B cell (primary cell): ENCODE measurements around the gene PLCXD3. TPM values are rescaled to one million over a fixed set of nuclear protein-coding genes. Genes with fewer than 3 reads are reported as not detected.

ENCODE experiments used
- ATAC-seq: fragments of 200-7000 bp; cut with Tn5 transposase; one replicate; pipeline ENCODE4 v1.10.0; 2021; ENCODE audit warnings: low read depth, mild to moderate bottlenecking, moderate number of reproducible peaks, moderate library complexity
- CTCF ChIA-PET: fragments of 350-600 bp; sonication (Branson Sonifier 250); formaldehyde crosslinking; loops from one replicate; lab custom pipeline; 2021; ENCODE audit warnings: antibody characterized with exemption, inconsistent platforms; lab: Charles Lee
- POLR2A ChIA-PET: fragments of 350-600 bp; sonication (Branson Sonifier 250); formaldehyde crosslinking; loops from one replicate; lab custom pipeline; 2021; ENCODE audit warnings: antibody characterized with exemption; lab: Charles Lee
- DNase-seq: peaks from one replicate; pipeline ENCODE4 v3.0.0; 2013
- H2AFZ ChIP-seq: 2 replicates; pipeline ENCODE4 v1.6.1; 2012; ENCODE audit warnings: mild to moderate bottlenecking, low read depth, low read length; ENCODE audit not compliant: insufficient read depth, poor library complexity, severe bottlenecking
- H3K27ac ChIP-seq, 2 donors: 1 replicate in 1 of 2; 2 replicates in 1 of 2; pipeline ENCODE4 v1.5.1; 2012 to 2013; ENCODE audit warnings: low read length in 2 of 2, mild to moderate bottlenecking in 2 of 2, moderate library complexity in 1 of 2
- H3K27me3 ChIP-seq, 4 experiments: fragments of 200-600 bp in 1 of 4; sonication (generic) in 1 of 4; replicated peaks in 1 of 4; 1 replicate in 2 of 4; 2 replicates in 2 of 4; pipeline versions ENCODE4 v1.6.1 to v1.7.0; 2013 to 2016; ENCODE audit warnings: low read length in 3 of 4, mild to moderate bottlenecking in 2 of 4, mixed read lengths in 1 of 4, moderate library complexity in 1 of 4; ENCODE audit not compliant: insufficient read depth in 4 of 4, control insufficient read depth in 3 of 4; ENCODE audit errors: control extremely low read depth in 1 of 4
- H3K36me3 ChIP-seq, 2 experiments: replicated peaks in 1 of 2; 1 replicate in 1 of 2; 2 replicates in 1 of 2; pipeline versions ENCODE4 v1.6.1 to v1.7.1; 2013; ENCODE audit warnings: low read length in 1 of 2; ENCODE audit not compliant: insufficient read depth in 2 of 2, control insufficient read depth in 1 of 2; ENCODE audit errors: control extremely low read depth in 1 of 2, extremely low read depth in 1 of 2
- H3K4me1 ChIP-seq, 2 donors: fragments of 200-600 bp in 1 of 2; sonication (generic) in 1 of 2; 1 replicate in 1 of 2; 2 replicates in 1 of 2; pipeline versions ENCODE4 v1.5.1 to v1.6.1; 2013 to 2017; ENCODE audit warnings: low read length in 2 of 2; ENCODE audit not compliant: control insufficient read depth in 2 of 2, insufficient read depth in 2 of 2
- H3K4me2 ChIP-seq: replicated peaks from 2 replicates; pipeline ENCODE3; 2012; ENCODE audit warnings: mild to moderate bottlenecking, low read depth, low read length; ENCODE audit not compliant: poor library complexity, severe bottlenecking
- H3K4me3 ChIP-seq, 5 experiments: fragments of 200-600 bp in 1 of 5; sonication (generic) in 1 of 5; 1 replicate in 3 of 5; 2 replicates in 2 of 5; pipeline versions ENCODE4 v1.5.1 to v1.7.0; 2011 to 2016; ENCODE audit warnings: low read length in 4 of 5, mild to moderate bottlenecking in 4 of 5, low read depth in 2 of 5, control low read depth in 1 of 5, moderate library complexity in 1 of 5; ENCODE audit not compliant: insufficient read depth in 1 of 5; ENCODE audit errors: control extremely low read depth in 1 of 5, extremely low read depth in 1 of 5
- H3K79me2 ChIP-seq: fragments of 200-600 bp; sonication (generic); one replicate; pipeline ENCODE4 v1.6.0; 2016; ENCODE audit warnings: low read length; ENCODE audit not compliant: control insufficient read depth, insufficient read depth
- H3K9ac ChIP-seq: fragments of 200-600 bp; sonication (generic); 2 replicates; pipeline ENCODE4 v1.6.1; 2017; ENCODE audit warnings: mild to moderate bottlenecking, low read length, moderate library complexity
- H3K9me3 ChIP-seq, 3 donors: one replicate each; pipeline versions ENCODE4 v1.6.1 to v1.7.1; 2013; ENCODE audit warnings: low read length in 2 of 3; ENCODE audit not compliant: control insufficient read depth in 2 of 3, insufficient read depth in 1 of 3; ENCODE audit errors: control extremely low read depth in 1 of 3
- H4K20me1 ChIP-seq: 2 replicates; pipeline ENCODE4 v1.6.0; 2012; ENCODE audit warnings: mild to moderate bottlenecking, low read length; ENCODE audit not compliant: insufficient read depth, control insufficient read depth, poor library complexity, severe bottlenecking
- H3K27ac Mint-ChIP-seq: one replicate; pipeline ENCODE4 v1.8.0; 2021; ENCODE audit warnings: mixed read lengths
- H3K27me3 Mint-ChIP-seq: one replicate; pipeline ENCODE4 v1.8.0; 2021; ENCODE audit warnings: mixed read lengths
- H3K4me1 Mint-ChIP-seq: one replicate; pipeline ENCODE4 v1.8.0; 2021; ENCODE audit warnings: mixed read lengths
- H3K4me3 Mint-ChIP-seq: one replicate; pipeline ENCODE4 v1.8.0; 2021; ENCODE audit warnings: mixed read lengths
- H3K9me3 Mint-ChIP-seq: one replicate; pipeline ENCODE4 v1.8.0; 2022; ENCODE audit warnings: mixed read lengths; ENCODE audit not compliant: insufficient read depth
- EZH2 ChIP-seq: IDR thresholded peaks from 2 replicates; pipeline ENCODE4 v1.6.1; 2012; ENCODE audit warnings: borderline replicate concordance, low read depth, mild to moderate bottlenecking, moderate library complexity, low read length; ENCODE audit not compliant: insufficient read depth, poor library complexity, severe bottlenecking
- WGBS: methylation state at CpG from one replicate; pipeline ENCODE4 v1.1.5; 2013; ENCODE audit warnings: missing lambda C conversion rate; ENCODE audit not compliant: insufficient coverage; 5-methylcytosine and 5-hydroxymethylcytosine counted together
- intact Hi-C: fragments of 100-400 bp; cut with micrococcal nuclease; formaldehyde crosslinking; loops from one replicate; pipeline ENCODE4 v1.10.0; 2022
- polyA plus RNA-seq: library from polyadenylated mRNA; depleted of rRNA; stranded (reverse); fragments of >200 nt; gene quantifications from 2 replicates; pipeline ENCODE4 v1.2.3, GENCODE V29; 2012
- total RNA-seq, 2 donors: library from RNA; stranded (reverse); fragments of 120-200 nt in 1 of 2; gene quantifications; 1 replicate in 1 of 2; 2 replicates in 1 of 2; pipeline versions ENCODE4 v1.2.3 to v1.2.4, GENCODE V29; 2013 to 2022
- TF ChIP-seq, protein P1 (sequence below): fragments of 200-600 bp; IDR thresholded peaks from one replicate; pipeline ENCODE4 v1.8.0; 2022; ENCODE audit warnings: antibody characterized with exemption, mild to moderate bottlenecking

PLCXD3 gene
- total and polyA plus RNA-seq, 2 donors (not counting 1 experiment from before 2014, with no cell fraction given) = not detected

DNA sequence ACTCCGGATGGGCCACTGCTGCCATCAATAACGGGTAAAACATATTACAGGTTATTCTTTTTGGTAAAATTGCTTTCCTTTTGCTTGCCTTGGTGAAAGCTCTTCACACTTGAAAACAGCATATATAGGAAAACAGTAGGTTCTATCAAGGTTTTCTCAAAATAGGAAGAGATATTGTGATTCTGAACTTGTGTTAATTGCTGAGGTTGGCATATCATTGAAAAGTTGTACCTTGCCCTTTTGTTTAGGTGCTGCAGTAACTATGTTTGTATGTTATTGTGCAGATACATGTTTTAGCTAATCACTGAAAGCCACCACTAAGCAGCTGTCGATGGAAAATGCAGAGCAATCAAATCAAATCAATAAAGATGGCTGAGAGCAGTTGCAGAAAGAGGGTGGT is 219.1 kb downstream of the PLCXD3 start:
- Mint-ChIP-seq H3K27me3 (no peaks in the 10 kb centered on the region), H3K4me1 (no peaks in the 10 kb centered on the region), H3K9me3 (peaks cover 4% of the 10 kb centered on the region), H3K27ac (no peak overlapping the region), H3K4me3 (no peak overlapping the region)
- WGBS = 86% methylated on average over 3 of the region's 3 CpGs
- Histone ChIP-seq H3K4me3 (no peak overlapping the region), H4K20me1 (no peaks in the 10 kb centered on the region), H3K9ac (no peak overlapping the region), H3K36me3 (no peaks in the 10 kb centered on the region), H3K27me3 (no peaks in the 10 kb centered on the region), H2AFZ (no peak overlapping the region), H3K79me2 (no peaks in the 10 kb centered on the region), H3K4me1 (no peaks in the 10 kb centered on the region), H3K9me3 (peaks cover 0 to 15% (median 0%) of the 10 kb centered on the region in 3 donors), H3K4me2 (no peak overlapping the region), H3K27ac (no peak overlapping the region)
- intact Hi-C loops = no loop called here
- CTCF ChIA-PET = no interaction called here
- no peak for DNase-seq
- POLR2A ChIA-PET = no interaction called here
- no peak for TF ChIP-seq EZH2
- TF ChIP-seq, protein P1, sequence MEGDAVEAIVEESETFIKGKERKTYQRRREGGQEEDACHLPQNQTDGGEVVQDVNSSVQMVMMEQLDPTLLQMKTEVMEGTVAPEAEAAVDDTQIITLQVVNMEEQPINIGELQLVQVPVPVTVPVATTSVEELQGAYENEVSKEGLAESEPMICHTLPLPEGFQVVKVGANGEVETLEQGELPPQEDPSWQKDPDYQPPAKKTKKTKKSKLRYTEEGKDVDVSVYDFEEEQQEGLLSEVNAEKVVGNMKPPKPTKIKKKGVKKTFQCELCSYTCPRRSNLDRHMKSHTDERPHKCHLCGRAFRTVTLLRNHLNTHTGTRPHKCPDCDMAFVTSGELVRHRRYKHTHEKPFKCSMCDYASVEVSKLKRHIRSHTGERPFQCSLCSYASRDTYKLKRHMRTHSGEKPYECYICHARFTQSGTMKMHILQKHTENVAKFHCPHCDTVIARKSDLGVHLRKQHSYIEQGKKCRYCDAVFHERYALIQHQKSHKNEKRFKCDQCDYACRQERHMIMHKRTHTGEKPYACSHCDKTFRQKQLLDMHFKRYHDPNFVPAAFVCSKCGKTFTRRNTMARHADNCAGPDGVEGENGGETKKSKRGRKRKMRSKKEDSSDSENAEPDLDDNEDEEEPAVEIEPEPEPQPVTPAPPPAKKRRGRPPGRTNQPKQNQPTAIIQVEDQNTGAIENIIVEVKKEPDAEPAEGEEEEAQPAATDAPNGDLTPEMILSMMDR = no peak
- ATAC-seq = no peak

DNA sequence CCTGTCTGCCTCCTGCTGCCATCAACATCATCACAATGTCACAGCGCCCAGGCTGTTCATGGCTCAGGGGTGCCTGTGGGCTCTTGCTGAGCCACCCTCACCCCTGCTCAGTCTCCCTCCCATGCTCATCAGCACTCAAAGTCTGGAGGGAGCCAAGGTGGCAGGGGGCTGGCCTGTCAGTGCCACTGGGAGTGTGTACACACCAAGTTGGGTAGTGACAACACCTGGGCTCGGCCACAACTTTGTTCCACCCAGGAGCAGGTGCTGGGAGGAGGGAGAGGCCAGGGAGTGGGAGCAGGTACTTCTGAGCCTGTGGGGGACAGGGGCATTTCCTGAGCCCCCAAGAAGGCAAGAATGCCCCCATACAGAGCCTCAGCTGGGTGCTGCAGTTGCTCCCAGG is 219.6 kb downstream of the PLCXD3 start:
- Histone ChIP-seq H3K4me3 (no peak overlapping the region), H3K4me2 (no peak overlapping the region), H3K4me1 (no peaks in the 10 kb centered on the region), H4K20me1 (no peaks in the 10 kb centered on the region), H3K79me2 (no peaks in the 10 kb centered on the region), H3K9me3 (peaks cover 0 to 15% (median 0%) of the 10 kb centered on the region in 3 donors), H3K27ac (no peak overlapping the region), H3K9ac (no peak overlapping the region), H3K36me3 (no peaks in the 10 kb centered on the region), H3K27me3 (no peaks in the 10 kb centered on the region), H2AFZ (no peak overlapping the region)
- Mint-ChIP-seq H3K9me3 (peaks cover 4% of the 10 kb centered on the region), H3K27me3 (no peaks in the 10 kb centered on the region), H3K4me1 (no peaks in the 10 kb centered on the region), H3K27ac (no peak overlapping the region), H3K4me3 (no peak overlapping the region)
- no peak for DNase-seq
- no peak for TF ChIP-seq EZH2
- TF ChIP-seq, protein P1 = no peak
- intact Hi-C loops = no loop called here
- ChIA-PET POLR2A (no interaction called here), CTCF (no interaction called here)
- ATAC-seq = no peak
- WGBS = 85% methylated on average over 2 of the region's 2 CpGs
